ENCODE measurements around the gene BCAS3.

DNA sequence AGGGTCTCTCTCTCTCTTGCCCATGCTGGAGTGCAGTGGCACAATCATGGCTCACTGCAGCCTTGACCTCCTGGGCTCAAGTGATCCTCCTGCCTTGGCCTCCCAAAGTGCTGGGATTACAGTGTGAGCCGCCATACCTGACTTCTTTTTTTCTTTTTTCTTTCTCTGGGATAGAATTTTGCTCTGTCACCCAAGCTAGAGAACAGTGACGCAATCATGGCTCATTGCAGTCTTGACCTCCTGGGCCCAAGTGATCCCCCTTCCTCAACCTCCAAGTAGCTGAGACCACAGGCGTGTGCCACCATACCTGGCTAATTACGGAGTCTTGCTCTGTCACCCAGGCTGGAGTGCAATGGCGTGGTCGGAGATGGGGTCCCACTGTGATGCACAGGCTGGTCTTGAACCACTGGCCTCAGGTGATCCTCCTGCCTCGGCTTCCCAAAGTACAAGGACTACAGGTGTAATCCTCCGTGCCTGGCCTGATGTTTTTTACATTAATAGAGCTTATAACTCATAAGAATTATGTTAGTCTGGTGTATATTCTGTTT, 76.5 kb downstream of the BCAS3 start:
- TF ChIP-seq, protein P1, sequence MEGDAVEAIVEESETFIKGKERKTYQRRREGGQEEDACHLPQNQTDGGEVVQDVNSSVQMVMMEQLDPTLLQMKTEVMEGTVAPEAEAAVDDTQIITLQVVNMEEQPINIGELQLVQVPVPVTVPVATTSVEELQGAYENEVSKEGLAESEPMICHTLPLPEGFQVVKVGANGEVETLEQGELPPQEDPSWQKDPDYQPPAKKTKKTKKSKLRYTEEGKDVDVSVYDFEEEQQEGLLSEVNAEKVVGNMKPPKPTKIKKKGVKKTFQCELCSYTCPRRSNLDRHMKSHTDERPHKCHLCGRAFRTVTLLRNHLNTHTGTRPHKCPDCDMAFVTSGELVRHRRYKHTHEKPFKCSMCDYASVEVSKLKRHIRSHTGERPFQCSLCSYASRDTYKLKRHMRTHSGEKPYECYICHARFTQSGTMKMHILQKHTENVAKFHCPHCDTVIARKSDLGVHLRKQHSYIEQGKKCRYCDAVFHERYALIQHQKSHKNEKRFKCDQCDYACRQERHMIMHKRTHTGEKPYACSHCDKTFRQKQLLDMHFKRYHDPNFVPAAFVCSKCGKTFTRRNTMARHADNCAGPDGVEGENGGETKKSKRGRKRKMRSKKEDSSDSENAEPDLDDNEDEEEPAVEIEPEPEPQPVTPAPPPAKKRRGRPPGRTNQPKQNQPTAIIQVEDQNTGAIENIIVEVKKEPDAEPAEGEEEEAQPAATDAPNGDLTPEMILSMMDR (IDR thresholded peaks at IDR 0.05; ENCODE audit: insufficient read depth, low read depth, low read length): no peak
- TF ChIP-seq EZH2 (IDR thresholded peaks at IDR 0.05; ENCODE audit: insufficient read depth, low read length): no peak
